ENCODE data around the gene EEFSEC.

DNA sequence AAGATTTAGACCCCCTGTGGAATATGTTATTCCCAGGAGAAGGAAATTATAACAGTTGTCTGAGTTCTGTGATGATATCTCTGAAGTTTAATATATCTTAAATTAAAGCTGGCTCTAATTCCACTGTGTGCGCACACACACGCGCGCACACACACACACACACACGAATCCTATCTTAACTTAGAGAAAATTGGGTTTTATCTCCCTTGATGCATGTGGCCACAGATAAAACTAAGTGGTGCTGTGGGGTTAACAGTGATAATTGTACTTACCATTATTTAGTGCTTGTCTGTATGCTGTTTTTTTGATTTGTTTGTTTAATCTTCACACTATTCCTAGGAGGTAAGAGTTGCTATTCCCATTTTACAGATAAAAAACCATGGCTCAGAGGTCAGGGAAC lies 7.4 kb downstream of the EEFSEC start:
- TF ChIP-seq ZNF384 (IDR thresholded peaks at IDR 0.05), result no peak
- TF ChIP-seq ARNT (IDR thresholded peaks at IDR 0.05), result no peak

Measured in HEK293T (cell line).